ENCODE data around the gene CSRNP3.

Gene CSRNP3

DNA sequence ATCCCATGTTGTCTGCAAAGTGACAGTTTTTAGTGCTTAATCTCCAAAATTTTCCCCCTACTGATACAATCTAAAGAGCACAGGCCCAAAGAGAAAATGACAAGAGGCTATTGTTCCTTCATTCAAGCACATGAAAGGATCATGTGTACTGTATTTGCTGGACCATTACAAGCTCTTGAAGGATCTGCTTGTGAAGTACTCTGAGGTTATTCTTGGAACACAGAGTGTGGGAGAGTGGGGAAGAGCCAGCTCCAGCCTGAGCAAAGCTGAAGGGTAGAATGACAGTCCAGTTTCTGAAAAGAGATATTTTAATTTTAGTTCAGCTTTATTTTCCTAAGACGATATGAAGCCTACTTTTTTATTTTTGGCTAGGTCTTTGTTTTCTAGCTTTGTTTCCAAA, 212.3 kb downstream of the CSRNP3 start:
- no peak for DNase-seq (ENCODE audit: low read depth in 2 of 2)

DNA sequence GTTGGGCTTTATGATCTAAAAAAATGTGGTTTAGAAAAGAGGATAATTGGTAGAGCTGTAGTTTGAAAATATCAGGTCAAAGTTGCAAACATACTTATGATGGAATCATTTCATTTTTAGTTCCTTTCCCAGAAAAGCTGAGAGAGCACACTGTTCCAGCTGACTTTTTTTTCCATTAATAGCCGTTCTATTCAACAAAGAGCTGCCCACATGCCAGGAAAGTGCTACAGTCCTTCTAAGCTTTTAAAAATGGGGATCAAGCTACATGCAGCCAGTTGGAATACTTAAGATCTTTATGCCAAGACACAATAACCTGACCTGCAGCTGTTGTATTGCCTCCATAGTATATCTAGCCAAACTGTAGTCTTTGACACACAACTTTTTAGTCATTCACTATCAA, 213.0 kb downstream of the CSRNP3 start:
- DNase-seq (ENCODE audit: low read depth in 2 of 2) = no peak

DNA sequence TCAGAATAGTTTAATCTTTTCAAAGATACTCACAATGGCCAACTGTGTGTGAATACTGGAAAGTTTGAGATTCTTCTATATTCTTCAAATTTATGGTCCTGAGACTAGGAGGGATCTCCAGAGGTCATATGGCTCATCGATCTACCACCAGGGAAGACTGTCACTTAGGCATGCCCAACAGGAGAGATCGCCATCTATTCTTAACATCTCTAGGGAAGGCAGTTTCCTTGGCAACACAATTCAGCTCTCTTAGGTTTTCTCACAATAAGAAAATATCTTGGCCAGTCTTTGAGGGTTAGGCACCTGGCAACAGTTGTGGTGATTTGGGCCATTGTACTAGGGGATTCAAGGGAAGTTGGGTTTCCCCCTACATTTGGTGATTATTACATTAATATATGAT, 217.3 kb downstream of the CSRNP3 start:
- no peak for DNase-seq (ENCODE audit: low read depth in 2 of 2)

DNA sequence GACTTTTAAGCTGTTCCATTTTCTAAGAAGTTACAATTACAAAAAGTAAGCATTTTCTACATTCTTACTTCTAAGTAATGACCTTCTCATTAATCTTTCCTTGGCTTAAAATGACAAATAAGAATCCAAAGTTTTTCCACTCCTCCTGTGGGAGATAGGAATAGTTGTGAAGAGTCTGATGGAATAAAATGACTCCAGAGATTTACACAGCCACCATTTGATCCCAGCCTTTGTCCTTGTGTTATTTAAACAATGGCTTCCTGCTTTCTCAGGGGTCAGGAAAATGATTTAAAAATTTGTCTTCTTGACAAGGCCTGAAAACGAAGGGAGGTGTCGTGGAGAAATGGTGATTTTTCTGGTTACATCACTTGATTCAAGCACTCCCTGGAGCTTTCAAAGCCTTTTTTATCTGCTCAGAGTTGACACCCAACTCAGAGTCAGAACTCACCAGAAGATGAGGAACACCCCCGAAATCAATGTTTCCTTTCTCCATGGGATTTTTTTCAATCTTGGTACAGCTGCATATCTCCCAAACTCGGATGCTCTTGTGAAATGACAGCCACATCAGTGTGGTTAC, 218.0 kb downstream of the CSRNP3 start:
- no peak for DNase-seq (ENCODE audit: low read depth in 2 of 2)

DNA sequence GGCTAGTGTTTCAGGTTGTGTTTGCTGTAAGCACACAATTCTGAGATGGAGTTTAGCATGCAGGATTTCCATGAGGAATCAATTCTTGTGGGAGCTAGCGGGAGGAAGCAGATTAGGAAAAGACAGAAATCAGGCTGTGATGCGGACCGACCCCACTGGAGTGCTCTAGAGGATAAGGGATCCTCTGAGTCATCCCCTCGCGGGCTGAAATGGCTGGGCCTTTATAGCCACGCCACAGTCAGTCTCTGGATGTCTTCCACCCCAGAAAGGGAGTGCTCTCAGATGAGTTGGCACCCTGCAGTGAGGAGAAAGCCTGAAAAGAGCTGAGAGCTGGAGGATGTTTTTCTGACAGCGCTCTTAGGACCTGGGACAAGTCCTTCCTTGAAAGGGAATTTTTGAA, 222.1 kb downstream of the CSRNP3 start:
- no peak for DNase-seq (ENCODE audit: low read depth in 2 of 2)

DNA sequence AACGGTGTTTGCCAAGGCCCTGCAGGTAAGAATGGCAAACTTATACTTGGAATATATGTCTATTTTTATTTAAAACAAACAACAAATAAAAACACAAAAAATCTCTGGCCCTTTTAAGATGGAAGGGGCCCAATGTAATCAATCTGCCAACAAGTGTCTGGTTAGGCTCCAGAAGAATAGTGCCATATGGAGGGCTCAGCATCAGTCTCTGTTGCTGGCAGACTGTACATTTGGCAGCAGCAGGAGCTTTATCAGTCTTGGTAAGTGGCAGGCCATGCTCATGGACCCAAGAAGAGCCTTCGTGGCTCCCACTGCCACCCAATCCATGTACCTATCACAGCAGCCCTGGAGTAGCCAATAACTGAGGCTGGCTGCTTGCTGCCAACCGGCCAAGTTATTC, 223.4 kb downstream of the CSRNP3 start:
- no peak for DNase-seq (ENCODE audit: low read depth in 2 of 2)

DNA sequence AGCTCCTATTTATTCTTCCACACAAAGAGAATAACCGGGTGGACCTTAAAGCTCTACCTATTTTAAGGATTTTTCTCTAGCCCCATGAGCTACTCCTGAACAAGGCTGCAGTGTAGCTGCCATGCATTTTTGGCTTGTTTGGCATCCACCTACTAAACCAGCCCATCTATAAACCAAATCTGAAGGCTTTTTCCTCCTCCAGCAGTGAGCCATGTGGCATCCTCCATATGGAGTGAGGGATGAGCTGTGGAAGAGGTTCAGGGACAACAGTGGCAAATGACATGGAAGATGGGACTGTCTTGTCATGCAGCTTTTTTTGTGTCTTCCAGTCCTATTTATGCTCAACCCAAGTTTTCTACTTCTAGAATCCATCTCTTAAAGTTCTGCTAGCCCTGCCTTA, 224.3 kb downstream of the CSRNP3 start:
- no peak for DNase-seq (ENCODE audit: low read depth in 2 of 2)

DNA sequence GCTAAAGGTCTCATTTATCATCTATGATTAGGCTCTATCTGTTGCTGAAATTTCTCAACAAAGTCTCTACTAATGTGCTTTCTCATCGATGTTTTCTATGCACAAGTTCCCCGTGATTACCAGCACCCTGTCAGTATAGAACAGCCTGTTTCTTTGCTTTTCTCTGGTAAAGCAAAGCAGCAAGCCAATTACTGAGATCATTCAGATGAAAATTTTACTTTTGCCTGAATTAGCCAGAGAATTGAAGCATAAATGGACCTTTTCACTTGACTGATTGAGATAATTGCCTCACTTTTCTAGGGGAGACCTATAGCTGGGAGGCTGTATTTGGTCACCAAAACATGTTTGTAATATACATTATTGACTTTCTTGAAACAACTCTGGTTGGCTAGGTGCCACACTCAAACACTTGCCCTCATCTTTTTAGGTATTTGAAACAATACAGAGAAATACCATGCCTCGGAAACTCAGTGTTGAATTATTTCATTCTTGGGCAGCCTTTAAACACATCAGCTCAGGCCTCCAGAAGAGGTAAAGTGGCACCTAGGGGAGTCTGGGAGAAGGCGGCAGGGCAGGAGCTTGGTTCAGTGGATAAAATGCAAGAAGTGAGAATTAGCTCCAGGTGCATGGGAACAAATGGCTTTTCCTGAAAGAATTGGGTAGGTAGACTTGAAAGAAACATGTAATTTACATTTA, 228.4 kb downstream of the CSRNP3 start:
- no peak for DNase-seq (ENCODE audit: low read depth in 2 of 2)

DNA sequence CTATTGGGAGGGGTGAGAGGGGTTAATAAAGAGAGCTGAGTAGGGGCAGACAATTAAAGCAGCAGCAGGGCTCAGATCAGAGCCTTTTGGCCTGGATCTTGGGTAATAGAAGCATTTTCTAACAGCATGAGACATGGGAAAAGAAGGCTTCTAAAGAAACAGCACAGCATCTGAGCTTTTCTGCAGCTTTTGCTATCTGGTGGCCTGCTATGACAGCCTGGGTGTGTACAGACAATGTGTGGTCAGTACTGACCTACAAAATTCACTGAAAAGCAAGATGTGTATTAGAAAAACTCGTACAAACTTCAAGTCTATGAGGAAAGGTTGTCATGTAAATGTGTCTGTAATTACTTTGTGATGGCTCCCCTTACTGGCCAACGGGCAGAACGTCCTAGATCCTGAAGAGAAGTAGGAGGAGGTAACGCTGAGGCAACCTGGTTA, 229.0 kb downstream of the CSRNP3 start:
- no peak for DNase-seq (ENCODE audit: low read depth in 2 of 2)

DNA sequence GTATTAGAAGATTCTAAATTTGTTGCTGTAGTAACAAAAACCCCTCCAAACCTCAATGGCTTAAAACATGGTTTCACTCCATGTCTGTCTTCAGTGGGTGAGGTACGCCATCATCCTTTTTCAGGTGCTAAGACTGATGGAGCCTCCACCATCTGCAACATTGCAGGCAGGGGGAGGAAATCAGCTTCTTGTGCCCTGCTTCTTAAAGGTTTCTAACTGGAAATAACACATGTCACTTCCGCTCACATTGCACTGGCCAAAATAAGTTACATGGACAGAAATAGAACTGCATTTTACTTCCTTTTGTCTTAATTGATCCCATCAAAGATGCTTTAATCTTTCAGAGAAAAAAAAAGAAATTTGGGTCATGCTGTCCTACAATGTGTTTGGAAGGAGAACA, 230.4 kb downstream of the CSRNP3 start:
- DNase-seq (ENCODE audit: low read depth in 2 of 2) = no peak

DNA sequence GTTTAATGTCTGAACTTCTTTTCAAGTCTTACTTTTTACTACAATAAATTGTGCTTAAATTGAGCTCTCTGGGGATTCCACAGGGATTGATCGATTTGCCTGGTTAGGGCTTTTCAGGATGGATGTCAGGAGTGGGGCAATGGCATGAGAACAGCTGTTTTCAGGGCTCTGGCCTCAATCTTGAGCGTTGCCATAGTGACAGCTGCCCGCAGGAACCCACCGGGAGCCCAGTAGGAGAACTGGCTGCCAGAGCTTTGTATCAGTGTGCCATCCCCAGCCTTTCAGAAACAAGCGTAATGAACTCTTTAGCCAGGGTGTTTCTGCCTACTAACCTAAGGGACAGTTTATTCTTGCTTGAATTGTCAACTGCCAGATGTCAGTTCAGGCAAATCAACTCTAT, 231.0 kb downstream of the CSRNP3 start:
- no peak for DNase-seq (ENCODE audit: low read depth in 2 of 2)

DNA sequence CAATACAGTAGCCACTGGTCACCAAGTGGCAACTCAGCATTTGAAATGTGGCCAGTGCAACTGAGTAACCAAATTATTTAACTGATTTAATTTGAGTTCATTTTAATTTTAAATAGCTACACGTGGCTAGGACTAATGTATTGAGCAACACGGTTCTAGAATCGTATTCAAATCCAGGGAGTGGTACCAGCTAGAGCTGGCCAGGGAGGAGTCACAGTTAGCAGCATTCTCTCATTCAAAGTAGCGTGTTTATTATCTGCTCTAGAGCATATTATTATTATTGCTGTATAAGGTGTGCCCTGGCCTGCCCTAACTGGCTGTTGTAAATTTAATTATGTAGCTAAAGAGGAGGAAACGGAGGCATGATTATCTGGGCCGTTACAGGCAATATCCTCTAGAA, 231.6 kb downstream of the CSRNP3 start:
- DNase-seq (ENCODE audit: low read depth in 2 of 2) = no peak

DNA sequence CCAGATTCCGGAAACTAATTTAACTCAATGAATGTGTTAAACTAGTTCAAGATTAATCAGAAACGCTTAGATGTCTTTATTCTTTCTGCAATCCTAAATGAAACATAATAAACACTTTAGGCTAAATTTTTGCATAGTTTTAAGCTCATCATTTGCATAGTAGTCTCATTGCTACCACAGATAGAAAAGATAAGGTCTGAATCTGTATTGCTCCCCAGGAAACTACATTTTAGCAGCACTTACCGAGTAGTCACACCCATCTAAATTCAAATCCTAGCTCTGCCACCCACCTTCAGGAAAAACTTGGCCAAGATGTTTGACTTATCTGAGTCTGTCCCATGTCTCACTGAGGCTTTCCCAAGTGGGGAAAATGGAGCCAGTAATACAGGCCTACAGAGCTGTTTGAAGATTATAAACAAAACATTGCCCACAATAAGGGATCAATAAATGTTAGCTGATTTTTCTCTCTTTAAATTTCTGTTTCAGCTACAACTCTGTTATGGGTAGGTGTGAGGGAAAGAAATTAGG, 237.5 kb downstream of the CSRNP3 start:
- DNase-seq (ENCODE audit: low read depth in 2 of 2) = no peak

DNA sequence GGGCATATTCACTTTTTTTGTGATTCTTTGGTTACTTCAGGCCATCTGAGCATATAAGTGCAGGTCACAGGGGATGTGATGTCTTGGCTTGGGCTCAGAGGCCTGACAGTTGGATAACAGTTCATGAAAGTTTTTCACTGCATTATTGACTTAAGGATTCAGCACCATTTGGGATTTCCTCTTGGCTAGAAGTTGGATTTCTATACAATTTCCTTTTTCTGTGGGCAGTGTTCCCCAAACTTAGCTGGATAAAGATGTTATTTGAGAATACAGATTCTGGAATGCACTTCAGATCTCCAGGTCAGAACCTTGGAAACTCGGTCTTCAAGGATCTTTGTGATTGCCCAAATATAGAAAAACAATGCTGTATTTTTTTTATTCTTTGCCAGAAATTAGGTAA, 246.6 kb downstream of the CSRNP3 start:
- DNase-seq (ENCODE audit: low read depth in 2 of 2) = no peak

DNA sequence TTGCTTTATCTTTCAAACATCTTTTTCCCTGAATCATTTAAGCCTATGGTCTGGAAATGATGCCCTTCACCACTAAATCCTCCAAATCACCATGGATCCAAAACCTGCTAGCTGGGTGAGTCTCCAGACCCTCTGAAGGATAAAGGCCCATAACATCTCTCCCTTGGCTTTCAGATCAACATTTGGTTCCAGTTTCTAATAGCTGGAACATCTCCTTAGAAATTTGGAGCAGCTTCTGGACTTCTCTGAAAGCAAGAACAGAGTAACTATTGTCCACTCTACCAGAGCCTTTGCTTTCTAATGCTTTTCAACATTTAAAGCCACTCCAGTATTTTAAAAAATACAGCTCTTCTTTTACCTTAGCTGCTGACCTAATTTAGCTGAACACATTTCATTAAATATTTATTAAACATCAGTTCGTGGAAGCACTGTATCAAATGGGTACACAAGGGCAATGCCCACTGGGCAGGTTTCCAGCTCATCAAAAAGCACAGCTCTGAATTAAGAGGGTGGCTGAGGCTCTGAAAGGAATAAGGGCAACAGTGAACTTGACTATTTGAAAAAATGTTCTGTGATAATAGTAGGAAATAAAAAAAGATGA, 249.2 kb downstream of the CSRNP3 start:
- DNase-seq (ENCODE audit: low read depth in 2 of 2) = no peak

DNA sequence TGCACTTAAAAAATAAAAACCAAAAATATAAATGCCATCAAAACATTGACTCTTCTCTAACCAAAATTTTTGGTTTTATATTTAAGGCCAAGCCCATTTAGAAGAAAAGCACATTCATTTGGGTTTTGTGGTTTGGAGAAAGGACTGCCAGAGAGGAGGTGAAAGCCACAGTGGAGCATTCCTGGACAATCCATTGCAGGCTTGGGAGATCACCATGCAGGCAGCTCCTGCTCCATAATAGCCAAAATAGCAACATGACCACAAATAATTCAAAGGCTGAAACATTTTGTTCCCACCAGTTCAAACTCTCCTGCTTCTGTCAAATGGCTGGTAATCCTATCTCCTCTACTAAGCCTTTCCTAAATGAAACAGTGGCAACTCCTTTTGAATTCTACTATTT, 251.0 kb downstream of the CSRNP3 start:
- DNase-seq (ENCODE audit: low read depth in 2 of 2) = no peak

DNA sequence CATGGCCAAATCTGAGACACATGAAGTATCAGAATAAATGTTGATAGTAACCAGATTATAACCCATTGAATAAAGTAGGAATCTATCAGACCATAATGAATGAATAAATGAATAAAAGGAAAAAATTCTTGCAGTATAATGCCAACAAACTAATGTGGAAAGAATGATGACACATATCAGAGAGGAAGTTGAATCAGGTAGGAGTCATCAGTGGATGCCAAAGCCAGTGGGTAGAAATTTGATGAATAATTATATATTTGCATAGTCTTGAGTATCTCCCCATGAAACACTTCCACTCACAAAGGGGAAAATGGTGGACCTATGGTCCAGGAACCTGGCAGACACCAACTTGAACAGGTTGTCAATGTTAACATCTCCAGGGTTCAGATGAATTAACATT, 255.9 kb downstream of the CSRNP3 start:
- DNase-seq (ENCODE audit: low read depth in 2 of 2) = no peak
